ENCODE data around the gene SCUBE1.

The SCUBE1 gene

DNA sequence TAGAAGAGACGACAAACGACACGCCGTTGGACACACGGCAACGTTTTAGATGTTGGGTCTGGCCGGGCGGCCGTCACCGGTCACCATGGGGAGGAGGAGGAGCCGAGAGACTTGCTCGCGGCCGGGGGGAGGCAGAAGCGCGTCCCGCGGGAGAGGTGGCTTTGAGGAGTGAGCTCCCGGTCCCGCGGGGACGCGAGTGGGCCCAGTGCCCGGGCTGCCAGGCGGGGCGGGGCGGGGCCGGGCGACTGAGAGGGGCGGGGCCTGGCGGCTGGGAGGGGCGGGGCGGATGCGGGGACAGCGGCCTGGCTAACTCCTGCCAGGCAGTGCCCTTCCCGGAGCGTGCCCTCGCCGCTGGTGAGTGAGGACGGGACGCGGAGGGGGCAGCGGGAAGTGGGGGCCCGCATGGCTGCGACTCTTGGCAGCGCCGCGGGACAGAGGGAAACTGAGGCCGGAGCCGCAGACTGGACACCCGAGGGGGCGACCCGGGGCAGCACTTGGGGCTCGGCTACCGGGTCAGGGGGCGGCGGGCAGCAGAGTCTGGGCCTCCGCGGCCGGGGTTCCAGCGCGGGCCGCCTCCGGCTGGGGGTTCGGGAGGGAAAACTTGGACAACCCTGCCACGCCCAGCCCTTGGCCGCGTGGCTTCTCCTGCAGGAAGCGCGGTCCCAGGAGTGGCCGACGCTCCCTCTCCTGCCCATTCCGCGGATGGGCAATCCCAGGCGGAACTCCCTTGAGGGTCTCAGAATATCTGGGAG is 191.7 kb downstream of the SCUBE1 start, which contains the start of gene TSPO:
Gene TSPO (plus strand): TSS at position 309 of the 752 bp plus-strand sequence. CDS start 7,680 bp downstream, outside the sequence.
- DNase-seq: no peak

DNA sequence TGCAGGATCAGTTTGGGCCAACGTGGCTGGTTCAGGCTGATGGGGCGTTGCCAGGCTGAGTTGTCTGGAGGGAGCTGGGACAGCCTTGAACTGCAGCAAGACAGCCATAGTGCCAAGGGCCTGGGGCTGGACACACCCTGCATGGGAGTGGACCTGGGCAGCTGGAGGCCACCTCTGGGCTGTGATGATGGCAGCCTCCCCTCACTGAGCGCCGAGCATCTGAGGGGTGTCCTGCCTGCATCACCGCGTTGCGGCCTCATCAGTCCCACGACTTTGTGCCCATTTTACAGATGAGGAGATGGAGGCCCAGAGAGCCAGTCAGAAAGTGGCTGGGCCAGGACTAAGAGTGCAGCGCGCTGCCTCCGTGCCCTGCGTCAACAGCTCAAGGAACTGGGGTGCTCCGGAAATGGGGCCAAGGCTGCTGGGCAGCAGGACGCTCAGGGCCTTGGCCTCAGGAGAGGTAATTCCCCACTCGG is 192.4 kb downstream of the SCUBE1 start:
- DNase-seq: no peak

DNA sequence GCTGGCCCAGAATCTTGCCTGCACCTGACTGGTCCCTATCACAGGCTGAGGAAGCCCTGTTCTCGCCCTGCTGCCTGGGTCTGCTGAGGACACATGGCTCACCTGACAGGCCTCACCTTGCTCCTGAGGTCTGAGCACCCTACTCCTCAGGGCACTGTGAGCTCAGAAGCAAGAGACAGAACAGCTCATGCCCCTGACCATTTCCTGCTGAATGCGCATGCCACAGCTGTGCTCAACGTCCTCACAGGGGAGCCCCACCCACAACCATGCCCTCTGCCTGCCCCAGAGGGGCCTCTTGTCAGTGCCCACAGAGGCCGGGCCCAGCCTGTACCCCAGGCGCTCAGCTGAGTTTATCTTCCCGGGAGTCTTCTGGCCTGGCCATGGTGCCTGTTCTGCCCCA is 194.6 kb downstream of the SCUBE1 start:
- no peak for DNase-seq

DNA sequence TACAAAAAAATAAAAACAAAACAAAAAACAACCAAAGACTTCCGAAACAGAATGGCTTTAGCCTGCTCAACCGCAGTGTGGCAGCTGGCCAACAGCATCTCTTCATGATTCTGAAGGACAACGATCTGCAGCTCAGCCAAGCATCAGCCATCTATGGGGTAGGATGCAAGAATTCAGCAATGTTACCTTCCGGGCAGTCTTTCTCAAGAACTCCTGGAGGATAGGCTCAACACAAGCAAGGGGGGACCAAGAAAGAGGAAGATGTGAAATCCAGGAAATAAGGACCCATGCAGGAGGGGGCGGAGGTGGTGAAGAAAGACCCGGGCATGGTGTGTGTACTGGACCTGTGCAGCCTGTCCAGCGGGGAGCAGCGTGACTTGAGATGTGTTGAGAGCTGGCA is 195.4 kb downstream of the SCUBE1 start:
- no peak for DNase-seq

Data from NCI-H187 (cell line).